ENCODE measurements around the gene STXBP6. TPM values are rescaled to one million over a fixed set of nuclear protein-coding genes. Genes with fewer than 3 reads are reported as not detected.

The STXBP6 gene
- total and polyA plus RNA-seq, 2 of the 13 experiments (the other 11 are each of a cell fraction or from before 2014, with no cell fraction given), result 35.3 to 42.8 TPM

DNA sequence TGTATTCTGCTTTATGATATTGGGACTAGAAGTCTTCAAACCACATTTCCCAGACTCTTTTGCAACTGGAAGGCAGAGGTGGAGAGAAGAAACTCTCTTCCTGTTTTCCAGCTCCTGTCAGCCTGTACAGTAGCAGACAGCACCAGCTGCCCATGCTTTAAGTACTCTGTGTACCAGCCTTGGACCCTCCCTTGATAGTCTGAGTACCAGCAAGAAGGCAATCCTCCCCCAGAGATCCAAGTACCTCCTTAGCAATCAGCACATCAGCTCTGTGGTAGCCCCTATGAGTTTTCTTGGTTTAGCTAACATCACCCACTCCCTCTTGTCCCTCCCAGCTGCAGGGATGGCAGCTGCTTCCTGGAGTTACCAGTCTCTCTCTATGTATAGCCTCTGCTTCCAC is 56.3 kb downstream of the STXBP6 start:
- FAIRE-seq (no peak), ATAC-seq (no peak), DNase-seq (ENCODE audit: low spot score) (no peak)
- Histone ChIP-seq H2AFZ (ENCODE audit: low read length) (no peak overlapping the region), H4K20me1 (ENCODE audit: insufficient read depth, low read length) (no peaks in the 10 kb centered on the region), H3K79me2 (ENCODE audit: insufficient read depth, low read length) (no peaks in the 10 kb centered on the region), H3K9ac (ENCODE audit: insufficient read depth, low read depth, low read length) (no peak overlapping the region), H3K27ac (ENCODE audit: extremely low read length, insufficient read depth, low read length) (no peak overlapping the region), H3K36me3 (replicated peaks in 1 of 2; ENCODE audit: control insufficient read depth in 1 of 2, insufficient read depth in 2 of 2, low read length in 2 of 2) (peaks cover 0 to 2% of the 10 kb centered on the region in 2 experiments; a peak in 1 of 5 replicates), H3K4me2 (ENCODE audit: low read depth, low read length) (no peak overlapping the region), H3K4me3 (replicated peaks in 1 of 3; ENCODE audit: insufficient read depth in 1 of 3, low read depth in 2 of 3, low read length in 3 of 3) (no peak overlapping the region), H3K4me1 (ENCODE audit: insufficient read depth, low read length) (no peaks in the 10 kb centered on the region), H3K27me3 (ENCODE audit: control insufficient read depth in 1 of 2, insufficient read depth in 2 of 2, low read length in 2 of 2) (no peaks in the 10 kb centered on the region), H3K9me3 (ENCODE audit: low read length) (no peaks in the 10 kb centered on the region)
- in situ Hi-C loops (cut with HindIII; ENCODE audit: extremely low pct_ligation_motif_present, low pct_unique_long_range_greater_than_20kb) (no loop called here), intact Hi-C loops (cut with micrococcal nuclease; ENCODE audit: unreplicated experiment) (no loop called here)
- no TSS peak for BruUV-seq (replicated peaks)
- ChIA-PET CTCF (ENCODE audit: low intra/inter-chr PET ratio, low total read pairs) (no interaction called here), POLR2A (interaction anchor here (1.5 kb wide), 1 partner anchor 11 kb away, joined by 3 read pairs; no protein-coding TSS in a partner anchor)
- TF ChIP-seq NFIC (IDR thresholded peaks at IDR 0.05; ENCODE audit: low read length), result no peak
- no peak for TF ChIP-seq ZUFSP (CRISPR knock-in tag; IDR thresholded peaks at IDR 0.05; ENCODE audit: borderline replicate concordance)
- TF ChIP-seq ZNF224 (CRISPR knock-in tag; IDR thresholded peaks at IDR 0.05), result no peak
- TF ChIP-seq ZNF552 (CRISPR knock-in tag; IDR thresholded peaks at IDR 0.05; ENCODE audit: borderline replicate concordance), result no peak
- TF ChIP-seq ZNF446 (CRISPR knock-in tag; IDR thresholded peaks at IDR 0.05), result no peak
- TF ChIP-seq SMAD3 (CRISPR knock-in tag; IDR thresholded peaks at IDR 0.05), result no peak

Data from HepG2 (cell line).